ENCODE results near the gene DENND2D.

DNA sequence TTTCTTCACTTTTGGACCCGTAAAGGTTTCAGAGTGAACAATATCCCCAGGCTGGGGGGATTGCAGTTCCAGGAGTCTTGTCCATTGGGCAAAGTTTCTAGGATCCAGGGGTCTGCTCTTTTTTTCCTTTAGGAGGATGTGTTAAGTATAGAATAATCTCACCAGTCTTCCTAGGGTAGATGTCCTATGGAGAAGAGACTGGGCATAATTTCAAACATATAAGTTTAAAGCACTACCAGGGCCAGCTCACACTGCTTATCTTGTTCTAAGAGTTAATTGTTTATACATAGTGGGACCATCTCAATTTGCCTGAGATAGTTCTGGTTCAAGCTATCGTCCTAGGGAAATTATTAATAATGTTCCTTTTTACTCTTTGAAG lies 28.3 kb upstream of the DENND2D start:
- no peak for TF ChIP-seq CEBPB (IDR thresholded peaks at IDR 0.05)
- TF ChIP-seq RAD21 (IDR thresholded peaks at IDR 0.05; ENCODE audit: low read depth), result no peak
- TF ChIP-seq MAX (IDR thresholded peaks at IDR 0.05), result no peak
- TF ChIP-seq TAF1 (IDR thresholded peaks at IDR 0.05; ENCODE audit: low read depth), result no peak
- no peak for TF ChIP-seq TEAD4 (IDR thresholded peaks at IDR 0.05)
- TF ChIP-seq, protein P1, sequence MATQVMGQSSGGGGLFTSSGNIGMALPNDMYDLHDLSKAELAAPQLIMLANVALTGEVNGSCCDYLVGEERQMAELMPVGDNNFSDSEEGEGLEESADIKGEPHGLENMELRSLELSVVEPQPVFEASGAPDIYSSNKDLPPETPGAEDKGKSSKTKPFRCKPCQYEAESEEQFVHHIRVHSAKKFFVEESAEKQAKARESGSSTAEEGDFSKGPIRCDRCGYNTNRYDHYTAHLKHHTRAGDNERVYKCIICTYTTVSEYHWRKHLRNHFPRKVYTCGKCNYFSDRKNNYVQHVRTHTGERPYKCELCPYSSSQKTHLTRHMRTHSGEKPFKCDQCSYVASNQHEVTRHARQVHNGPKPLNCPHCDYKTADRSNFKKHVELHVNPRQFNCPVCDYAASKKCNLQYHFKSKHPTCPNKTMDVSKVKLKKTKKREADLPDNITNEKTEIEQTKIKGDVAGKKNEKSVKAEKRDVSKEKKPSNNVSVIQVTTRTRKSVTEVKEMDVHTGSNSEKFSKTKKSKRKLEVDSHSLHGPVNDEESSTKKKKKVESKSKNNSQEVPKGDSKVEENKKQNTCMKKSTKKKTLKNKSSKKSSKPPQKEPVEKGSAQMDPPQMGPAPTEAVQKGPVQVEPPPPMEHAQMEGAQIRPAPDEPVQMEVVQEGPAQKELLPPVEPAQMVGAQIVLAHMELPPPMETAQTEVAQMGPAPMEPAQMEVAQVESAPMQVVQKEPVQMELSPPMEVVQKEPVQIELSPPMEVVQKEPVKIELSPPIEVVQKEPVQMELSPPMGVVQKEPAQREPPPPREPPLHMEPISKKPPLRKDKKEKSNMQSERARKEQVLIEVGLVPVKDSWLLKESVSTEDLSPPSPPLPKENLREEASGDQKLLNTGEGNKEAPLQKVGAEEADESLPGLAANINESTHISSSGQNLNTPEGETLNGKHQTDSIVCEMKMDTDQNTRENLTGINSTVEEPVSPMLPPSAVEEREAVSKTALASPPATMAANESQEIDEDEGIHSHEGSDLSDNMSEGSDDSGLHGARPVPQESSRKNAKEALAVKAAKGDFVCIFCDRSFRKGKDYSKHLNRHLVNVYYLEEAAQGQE (IDR thresholded peaks at IDR 0.05; ENCODE audit: low read depth), result no peak
- no peak for TF ChIP-seq EGR1 (IDR thresholded peaks at IDR 0.05)
- no peak for TF ChIP-seq EP300 (IDR thresholded peaks at IDR 0.05; ENCODE audit: borderline replicate concordance)
- TF ChIP-seq TCF12 (IDR thresholded peaks at IDR 0.05; ENCODE audit: low read depth), result no peak
- TF ChIP-seq FOXM1 (IDR thresholded peaks at IDR 0.05; ENCODE audit: borderline replicate concordance, low read depth), result no peak
- no peak for TF ChIP-seq ZBTB7A (IDR thresholded peaks at IDR 0.05; ENCODE audit: low read depth)
- no peak for TF ChIP-seq YY1 (IDR thresholded peaks at IDR 0.05; ENCODE audit: low read depth)
- no peak for TF ChIP-seq CREB1 (IDR thresholded peaks at IDR 0.05; ENCODE audit: low read depth)
- no peak for TF ChIP-seq NFIC (IDR thresholded peaks at IDR 0.05)

Data from Ishikawa (cell line).